Anterior cingulate cortex (tissue), 58 donors: Measurements from ENCODE around the gene NMT1.

Experiments used
- DNase-seq, 58 donors: peaks; one replicate each; lab custom pipeline; 2025; lab: John Stamatoyannopoulos, UW

The NMT1 gene

GRCh38 chr17:45101883-45102811 lies 41.0 kb downstream of the NMT1 start:
- peak in 2 of 58 donors; percentile 18 to 29 for DNase-seq

GRCh38 chr17:45102856-45103255 lies 41.7 kb downstream of the NMT1 start:
- DNase-seq, result no peak

GRCh38 chr17:45103269-45103795 lies 42.2 kb downstream of the NMT1 start:
- DNase-seq, result no peak

GRCh38 chr17:45104029-45104428 lies 42.9 kb downstream of the NMT1 start:
- DNase-seq, result peak in 1 of 58 donors; percentile 20

- no peak for DNase-seq
Observed at GRCh38 chr17:45104497-45104896, 43.4 kb downstream of the NMT1 start.

DNA sequence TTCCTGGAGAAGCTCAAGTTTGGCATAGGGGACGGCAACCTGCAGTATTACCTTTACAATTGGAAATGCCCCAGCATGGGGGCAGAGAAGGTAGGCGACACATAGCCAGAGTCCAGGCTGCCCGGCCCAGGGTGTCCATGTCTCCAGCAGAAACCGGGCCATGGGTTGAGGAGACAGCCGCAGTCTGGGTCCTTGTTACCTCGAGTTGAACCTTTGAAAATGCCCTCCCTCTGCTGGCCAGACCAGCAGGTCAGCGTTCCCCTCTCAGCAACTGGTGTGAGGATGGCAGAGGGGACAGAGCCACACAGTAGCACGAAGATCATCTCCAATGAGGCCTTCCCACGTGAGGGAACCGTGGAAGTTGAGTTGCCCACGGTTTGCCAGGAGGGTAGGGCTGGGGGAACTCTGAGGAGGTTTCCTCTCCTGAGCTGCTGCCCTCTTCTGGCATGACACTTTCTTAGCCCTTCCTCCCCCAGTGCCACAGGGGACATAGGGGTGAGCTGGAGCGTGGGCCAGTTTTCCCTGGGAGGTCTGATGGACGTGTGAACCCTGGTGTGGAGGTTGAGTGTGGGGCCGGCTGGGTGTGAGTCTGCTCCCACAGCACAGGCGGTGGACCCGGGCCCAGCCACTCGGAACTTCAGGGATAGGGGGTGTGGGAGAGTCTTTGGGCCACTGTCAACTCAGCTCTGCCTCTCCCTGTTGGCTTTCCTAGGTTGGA lies 43.9 kb downstream of the NMT1 start:
- DNase-seq, result no peak

DNA sequence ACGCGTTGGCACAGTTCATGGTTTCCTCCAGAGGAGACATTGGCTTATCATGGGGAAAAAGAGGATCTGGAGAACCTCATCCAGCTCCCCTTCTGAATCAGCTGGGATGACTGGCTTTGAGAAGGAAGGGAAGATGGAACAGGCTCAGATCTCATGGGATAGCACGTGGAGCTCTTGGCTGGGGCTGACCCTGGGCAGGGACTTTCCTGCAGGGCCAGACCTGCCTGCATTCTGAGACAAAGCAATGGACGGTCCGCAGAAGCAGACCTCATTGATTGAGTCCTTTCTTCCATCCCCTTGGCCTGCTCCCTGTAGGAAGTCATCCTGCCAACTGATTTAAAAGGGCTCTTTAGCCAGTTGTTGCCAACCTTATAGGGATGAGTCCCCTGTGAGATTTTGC lies 45.0 kb downstream of the NMT1 start:
- no peak for DNase-seq

DNA sequence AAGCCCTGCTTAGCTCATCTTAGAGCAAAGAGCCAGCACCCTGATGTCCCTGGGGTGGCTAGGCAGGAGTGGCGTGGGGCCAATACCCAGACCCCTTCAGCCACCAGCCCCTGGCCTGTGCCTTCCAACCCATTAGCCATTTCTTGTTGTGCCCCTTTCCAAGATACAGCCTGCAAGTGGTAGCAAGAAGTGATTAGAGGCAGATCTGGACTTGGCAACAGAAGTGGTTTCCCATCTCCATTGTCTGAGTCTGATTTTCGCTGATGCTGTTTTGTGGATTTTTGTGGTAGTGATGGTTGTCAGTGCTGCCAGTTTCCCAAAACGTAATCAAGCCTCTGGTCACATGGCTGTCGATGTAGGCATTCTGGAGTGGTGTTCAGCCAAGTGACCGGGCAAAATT lies 45.5 kb downstream of the NMT1 start:
- DNase-seq, result peak in 6 of 58 donors; percentile 15 to 30 (median 23)

- DNase-seq, result no peak
Observed at GRCh38 chr17:45107293-45108010, 46.3 kb downstream of the NMT1 start.

DNA sequence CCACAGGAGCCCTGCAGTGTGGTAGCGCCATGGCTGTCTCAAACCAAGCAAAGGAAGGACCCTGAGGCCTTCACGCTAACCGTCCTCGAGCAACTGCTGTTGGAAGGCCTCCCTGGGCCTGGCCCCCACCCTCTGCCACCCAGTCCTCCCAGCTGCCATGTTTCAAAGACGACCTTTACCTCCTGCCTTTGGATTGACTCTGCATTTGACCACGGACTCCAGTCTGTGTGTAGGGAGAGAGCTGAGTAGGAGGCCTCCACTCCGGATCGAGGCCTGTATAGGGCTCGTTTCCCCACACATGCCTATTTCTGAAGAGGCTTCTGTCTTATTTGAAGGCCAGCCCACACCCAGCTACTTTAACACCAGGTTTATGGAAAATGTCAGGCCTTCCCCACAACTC lies 46.9 kb downstream of the NMT1 start:
- DNase-seq, result no peak

DNA sequence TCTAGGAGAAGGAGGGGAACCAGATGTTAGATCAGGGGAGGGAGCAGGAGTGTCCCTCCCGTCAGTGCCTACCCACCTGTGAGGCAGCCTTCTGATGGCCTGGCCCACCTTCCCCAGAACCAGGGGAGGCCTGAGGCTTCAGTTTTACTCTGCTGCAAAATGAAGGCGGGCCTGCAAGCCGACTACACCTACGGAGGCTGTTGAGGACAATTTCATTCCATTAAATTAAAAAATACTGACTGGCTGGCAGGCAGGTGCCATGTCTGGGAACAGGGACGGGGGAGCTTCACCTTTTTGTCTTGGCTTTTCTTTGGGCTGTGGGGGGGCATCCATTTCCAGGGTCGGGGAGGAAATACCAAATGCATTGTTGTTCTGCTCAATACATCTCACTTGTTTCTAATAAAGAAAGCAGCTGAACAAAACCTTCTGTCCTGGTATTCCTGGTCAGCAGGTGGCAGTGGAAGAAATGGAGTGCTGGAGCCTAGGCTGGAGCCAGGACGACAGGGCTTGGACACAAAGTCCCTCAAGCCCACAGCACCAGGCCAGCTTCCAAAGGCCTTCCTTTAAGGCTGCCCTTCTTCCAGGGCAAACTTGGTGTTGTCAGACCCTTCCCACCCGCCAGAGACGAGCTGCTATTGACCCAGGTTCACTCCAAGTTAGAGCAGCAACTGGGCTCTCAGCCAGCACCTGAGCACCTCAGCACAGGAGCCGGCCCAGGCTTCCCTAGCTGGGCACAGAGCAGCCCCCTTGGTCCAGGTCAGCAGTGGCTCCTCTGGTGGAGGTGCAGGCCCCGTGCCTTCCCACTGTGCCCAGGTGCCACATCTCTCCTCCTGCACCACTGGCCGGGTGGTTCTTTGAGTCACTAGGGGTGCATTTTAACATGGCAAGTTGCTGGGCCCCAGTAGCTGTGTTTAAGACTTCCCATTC lies 47.7 kb downstream of the NMT1 start:
- DNase-seq, result no peak

DNA sequence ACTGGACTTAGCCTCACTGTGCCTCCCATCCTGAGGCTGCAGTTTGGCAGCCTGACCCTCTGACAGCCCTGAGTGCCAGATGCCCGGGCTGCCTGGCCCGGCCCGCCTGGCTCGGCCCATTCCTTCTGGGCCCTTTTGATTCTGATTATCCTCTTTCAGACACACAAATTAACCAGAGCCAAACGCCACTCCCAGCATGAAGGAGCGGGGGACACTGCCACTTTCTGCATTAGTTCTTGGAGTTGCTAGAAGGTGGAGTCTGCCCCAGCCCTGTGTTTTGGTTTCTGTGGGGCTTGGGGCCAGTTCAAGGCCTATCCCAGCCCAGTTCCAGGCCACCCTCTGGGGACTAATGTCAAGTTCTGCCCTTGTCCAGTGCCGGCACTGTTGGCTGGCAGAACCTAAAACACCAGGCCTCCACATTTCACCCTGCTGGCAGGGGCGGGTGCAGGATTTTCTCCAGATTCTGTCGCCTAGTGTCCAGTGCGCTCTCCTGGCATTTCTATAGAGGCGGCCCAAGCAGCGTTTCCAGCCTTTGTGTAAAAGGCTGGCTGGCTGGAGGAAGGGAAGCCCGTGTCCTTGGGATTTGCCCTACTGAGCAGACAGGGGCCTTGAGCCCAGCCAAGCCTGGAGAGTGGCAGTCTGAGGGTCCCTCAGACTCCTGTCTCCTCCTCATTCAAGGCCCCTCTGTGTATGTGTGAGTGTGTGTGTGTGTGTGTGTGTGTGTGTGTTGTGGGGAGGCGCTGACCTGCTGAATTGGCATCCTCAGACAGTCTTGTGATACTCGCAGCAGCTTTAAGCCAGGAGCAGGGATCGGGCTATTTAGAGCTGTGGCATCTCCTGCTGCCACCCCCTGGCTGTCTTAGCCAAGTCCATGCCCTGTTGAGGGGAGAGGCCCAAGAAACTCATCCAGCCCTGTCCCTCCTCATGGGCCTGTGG lies 49.8 kb downstream of the NMT1 start:
- peak in 42 of 58 donors; percentile 32 to 85 (median 66) for DNase-seq

- no peak for DNase-seq
Observed at GRCh38 chr17:45111850-45112249, 50.7 kb downstream of the NMT1 start.

DNA sequence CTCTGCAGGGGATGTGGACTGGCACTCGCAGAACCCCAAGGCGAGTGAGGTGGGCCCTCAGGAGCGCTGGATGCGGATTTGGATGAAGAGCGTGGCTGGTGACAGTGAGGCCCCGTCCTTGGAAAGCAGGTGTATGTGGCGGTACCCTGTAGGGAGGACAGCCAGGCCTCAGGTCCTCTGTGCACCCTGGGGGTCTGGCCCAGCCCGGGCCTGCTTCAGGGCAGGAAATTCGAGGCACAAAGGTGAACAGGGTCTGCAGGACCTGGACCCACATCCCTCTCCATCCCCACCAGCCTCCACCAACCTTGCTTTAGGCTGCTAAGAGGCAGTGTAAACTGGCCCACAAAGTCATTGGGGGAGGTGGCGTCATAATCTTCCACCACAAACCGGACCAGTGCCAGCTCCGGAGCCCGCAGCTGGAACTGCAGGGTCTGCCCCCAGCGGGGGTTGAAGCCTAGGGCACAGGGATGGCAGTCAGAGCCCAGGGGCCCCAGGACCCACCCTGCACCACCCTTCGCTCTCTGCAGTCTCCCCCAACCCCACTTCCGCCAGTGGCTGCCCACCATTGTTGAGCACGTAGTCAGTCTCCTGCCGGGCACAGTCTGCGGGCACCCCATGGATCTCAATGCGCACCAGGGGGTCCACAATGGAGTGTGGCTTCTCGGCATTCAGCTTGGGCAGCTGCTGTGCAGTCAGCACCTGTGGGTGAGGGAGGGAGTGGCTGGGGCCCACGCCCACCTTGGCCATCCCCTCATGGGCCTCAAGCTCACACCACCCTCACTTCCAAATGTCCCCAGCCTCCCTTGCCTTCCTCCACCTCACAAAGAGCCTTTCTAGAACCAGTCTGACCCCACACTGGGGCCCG lies 51.7 kb downstream of the NMT1 start:
- DNase-seq, result no peak

DNA sequence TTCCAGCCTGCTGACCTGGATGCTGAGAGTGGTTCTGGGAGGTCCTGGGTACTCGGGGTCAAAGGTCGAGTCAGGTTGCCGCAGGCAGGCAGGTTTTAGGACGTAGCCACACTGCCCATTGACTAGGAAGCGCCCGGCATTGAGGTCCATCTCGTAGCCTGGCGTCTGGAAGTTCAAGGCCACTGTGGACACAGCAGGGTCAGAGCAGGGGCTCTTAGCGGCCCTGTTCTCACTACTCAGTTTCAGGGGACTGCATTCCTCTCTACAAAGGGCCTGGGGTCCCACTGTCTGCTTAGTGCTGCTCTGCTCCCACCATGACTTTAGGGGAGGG lies 52.3 kb downstream of the NMT1 start:
- no peak for DNase-seq

DNA sequence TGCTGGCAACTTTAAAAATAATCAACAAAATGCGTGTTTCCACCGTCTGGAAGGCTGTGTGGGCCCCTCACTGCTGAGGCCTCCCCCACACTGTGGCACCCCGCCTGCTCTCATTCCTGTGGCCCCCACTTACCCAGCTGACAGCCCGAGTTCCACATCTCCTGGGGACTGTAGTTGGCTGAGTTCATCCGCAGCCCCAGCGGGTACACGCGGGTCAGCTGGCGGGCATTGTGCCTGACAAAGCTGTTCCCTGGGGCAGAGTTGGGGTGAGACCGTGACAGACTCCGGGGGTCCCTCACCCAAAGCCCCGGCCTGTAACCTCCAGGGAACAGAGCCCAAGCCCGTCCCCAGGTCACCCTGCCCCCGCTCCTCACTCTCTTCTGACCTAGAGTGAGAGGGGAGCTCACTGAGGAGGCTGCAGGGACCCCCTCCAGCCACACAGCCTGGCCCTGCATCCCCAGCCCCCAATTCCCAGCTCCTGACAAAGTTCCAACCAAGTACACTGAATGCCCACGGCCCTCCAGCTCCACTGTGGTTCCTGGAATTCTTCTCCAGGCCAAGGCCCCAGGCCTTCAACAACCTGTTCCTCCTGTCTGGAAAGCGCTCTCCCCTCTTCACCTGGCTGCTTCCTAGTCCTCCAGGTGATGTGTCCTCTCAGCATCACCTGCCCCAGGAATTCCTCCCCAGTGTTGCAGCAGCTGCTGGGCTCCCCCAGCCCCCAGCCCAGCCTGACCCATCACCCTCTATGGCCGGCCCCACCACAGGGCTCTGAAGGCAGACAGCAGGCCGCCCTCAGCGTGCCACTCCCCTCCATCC lies 53.2 kb downstream of the NMT1 start:
- peak in 2 of 58 donors; percentile 13 to 30 for DNase-seq
